Measurements from ENCODE around the gene ZNF552.
A peak's percentile ranks its signal among the peaks of the same experiment; 100 is the strongest.
"Not testable (repeated sequence)": the region's sequence is repeated elsewhere in the genome, so short reads cannot be mapped to it uniquely, and the experiment has no call there.

Gene ZNF552
- total RNA-seq: 16.5 to 24.3 (median 20.7) reads per million in 4 experiments

GRCh38 chr19:57814505-57815246 is at the start of gene ZNF552:
TSS of gene ZNF552 (minus strand) at chr19:57814913. CDS start at chr19:57814743, 170 bp downstream.
- peak; percentile 69 for DNase-seq

GRCh38 chr19:57862351-57862750 is 47.6 kb upstream of the ZNF552 start:
- DNase-seq: not testable (repeated sequence)

GRCh38 chr19:57854117-57854516 is 39.4 kb upstream of the ZNF552 start:
- DNase-seq: not testable (repeated sequence)

GRCh38 chr19:57851812-57852603 is 37.3 kb upstream of the ZNF552 start:
- not testable (repeated sequence) for DNase-seq

- DNase-seq: no peak
Observed at GRCh38 chr19:57850553-57851017, 35.9 kb upstream of the ZNF552 start.

GRCh38 chr19:57849666-57850473 is 35.2 kb upstream of the ZNF552 start, which contains the start of gene ZNF587:
TSS of gene ZNF587 (plus strand) at chr19:57849859. CDS start at chr19:57850039, 180 bp downstream.
- DNase-seq: peak; percentile 77

- DNase-seq: not testable (repeated sequence)
Observed at GRCh38 chr19:57849162-57849665, 34.5 kb upstream of the ZNF552 start.

GRCh38 chr19:57847164-57847563 is 32.5 kb upstream of the ZNF552 start:
- DNase-seq: not testable (repeated sequence)

- DNase-seq: no peak
Observed at GRCh38 chr19:57841122-57841763, 26.5 kb upstream of the ZNF552 start.

- not testable (repeated sequence) for DNase-seq
Observed at GRCh38 chr19:57838622-57839191, 24.0 kb upstream of the ZNF552 start.

- not testable (repeated sequence) for DNase-seq
Observed at GRCh38 chr19:57836991-57837390, 22.3 kb upstream of the ZNF552 start.

- DNase-seq: peak; percentile 31
Observed at GRCh38 chr19:57830071-57830602, 15.4 kb upstream of the ZNF552 start, which contains the start of gene ZNF587B. TSS of gene ZNF587B (plus strand) at chr19:57830299. CDS start at chr19:57830529, 230 bp downstream.

- DNase-seq: no peak
Observed at GRCh38 chr19:57829316-57829715, 14.6 kb upstream of the ZNF552 start.

GRCh38 chr19:57825511-57825910 is 10.8 kb upstream of the ZNF552 start:
- no peak for DNase-seq

- not testable (repeated sequence) for DNase-seq
Observed at GRCh38 chr19:57823608-57824007, 8.9 kb upstream of the ZNF552 start.

GRCh38 chr19:57823155-57823554 is 8.4 kb upstream of the ZNF552 start:
- DNase-seq: not testable (repeated sequence)

GRCh38 chr19:57821501-57821900 is 6.8 kb upstream of the ZNF552 start:
- not testable (repeated sequence) for DNase-seq

GRCh38 chr19:57821095-57821494 is 6.4 kb upstream of the ZNF552 start:
- DNase-seq: not testable (repeated sequence)

- no peak for DNase-seq
Observed at GRCh38 chr19:57820599-57820998, 5.9 kb upstream of the ZNF552 start.

GRCh38 chr19:57819475-57820148 is 4.9 kb upstream of the ZNF552 start:
- peak; percentile 71 for DNase-seq

Measured in effector CD8-positive, alpha-beta T cell (primary cell).